Body of pancreas (tissue), 4 donors: ENCODE measurements around the gene TPP2. TPM values are rescaled to one million over a fixed set of nuclear protein-coding genes. Genes with fewer than 3 reads are reported as not detected.

Experiments used
- ATAC-seq: fragments of 150-250 bp; one replicate; pipeline ENCODE4 v1.9.1; 2016
- DNase-seq, 4 donors: peaks; one replicate each; pipeline ENCODE4 v3.0.0-alpha.2; 2019
- H3K27ac ChIP-seq, 4 donors: fragments of 200-600 bp; sonication (generic); 1 replicate in 3 of 4; 2 replicates in 1 of 4; pipeline versions ENCODE4 v1.5.1 to v1.6.1; 2016 to 2019; ENCODE audit warnings: mild to moderate bottlenecking in 1 of 4, mixed read lengths in 1 of 4, moderate library complexity in 1 of 4
- H3K27me3 ChIP-seq, 2 donors: fragments of 200-600 bp; sonication (generic); one replicate each; pipeline ENCODE4 v1.6.0; 2016; ENCODE audit warnings: mild to moderate bottlenecking in 1 of 2
- H3K36me3 ChIP-seq, 2 donors: fragments of 200-600 bp; sonication (generic); replicated peaks in 1 of 2; 2 replicates each; pipeline ENCODE4 v1.5.1; 2016; ENCODE audit warnings: low read depth in 2 of 2; ENCODE audit not compliant: insufficient read depth in 1 of 2
- H3K4me1 ChIP-seq: fragments of 200-600 bp; sonication (generic); one replicate; pipeline ENCODE4 v1.6.0; 2016
- H3K4me3 ChIP-seq, 2 donors: fragments of 200-600 bp; sonication (generic); 1 replicate in 1 of 2; 2 replicates in 1 of 2; pipeline ENCODE4 v1.5.1; 2016 to 2019
- H3K9me3 ChIP-seq, 3 donors: fragments of 200-600 bp; sonication (generic); 1 replicate in 2 of 3; 2 replicates in 1 of 3; pipeline ENCODE4 v1.5.1; 2016
- POLR2A ChIP-seq, 3 donors: fragments of 450-650 bp; IDR thresholded peaks; one replicate each; pipeline ENCODE4 v1.6.1; 2016; ENCODE audit warnings: antibody characterized with exemption in 3 of 3, mild to moderate bottlenecking in 2 of 3
- WGBS, 2 donors: methylation state at CpG; one replicate each; pipeline ENCODE4 v1.1.5; 2017; 5-methylcytosine and 5-hydroxymethylcytosine counted together
- intact Hi-C: fragments of 100-400 bp; cut with DNase I; formaldehyde crosslinking; loops from one replicate; pipeline ENCODE4 v1.15.1; 2023
- total RNA-seq, 2 donors: library from RNA; depleted of rRNA; stranded (reverse); fragments of >200 nt; gene quantifications; one replicate each; pipeline ENCODE4 v1.1.0, GENCODE V29; 2016
- TF ChIP-seq, protein P1 (sequence below), 7 experiments: fragments of 450-650 bp in 4 of 7; fragments of 200-600 bp in 3 of 7; sonication (generic) in 3 of 7; IDR thresholded peaks; one replicate each; pipeline ENCODE4 v1.5.1; 2016 to 2019; ENCODE audit warnings: antibody characterized with exemption in 7 of 7

Gene TPP2
- total RNA-seq, 2 donors from 2014 or later, result 29.3 to 73.5 TPM

DNA sequence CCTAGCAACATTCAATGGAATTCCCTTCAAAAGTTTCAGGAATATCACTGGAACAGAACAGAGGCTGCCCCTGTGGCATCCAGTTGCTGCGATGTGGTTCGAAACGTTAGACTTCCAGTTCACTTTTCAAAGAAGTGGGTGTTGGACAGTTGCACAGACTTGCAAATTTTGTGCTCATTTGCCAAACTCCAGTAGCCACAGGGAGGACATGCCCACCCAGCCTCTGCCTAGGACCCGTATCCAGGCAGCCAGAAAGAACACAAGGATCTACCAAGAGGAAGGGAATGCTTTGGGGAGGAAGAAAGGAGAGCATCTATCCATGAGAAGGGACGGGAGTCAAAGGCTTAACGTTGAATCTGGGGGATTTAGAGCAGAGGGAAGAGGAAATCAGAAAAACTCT lies 98.2 kb downstream of the TPP2 start, which contains the start of gene METTL21C:
Gene METTL21C, minus strand, starts transcription at position 108 of the 400 bp plus-strand sequence. CDS start 546 bp downstream, outside the sequence.
- Histone ChIP-seq H3K4me3 (no peak within 1 kb of the TSS), H3K4me1 (no peaks in the 10 kb centered on the region), H3K9me3 (peaks cover 0 to 6% (median 0%) of the 10 kb centered on the region in 3 donors), H3K36me3 (no peaks in the 10 kb centered on the region), H3K27me3 (no peaks in the 10 kb centered on the region), H3K27ac (no peak within 1 kb of the TSS)
- DNase-seq (no peak), ATAC-seq (no peak)
- intact Hi-C loops, result no loop called here
- WGBS, 2 donors, result 61 to 71% methylated on average over 6 of the region's 6 CpGs
- no peak for TF ChIP-seq POLR2A (IDR thresholded peaks at IDR 0.05)
- TF ChIP-seq, protein P1, sequence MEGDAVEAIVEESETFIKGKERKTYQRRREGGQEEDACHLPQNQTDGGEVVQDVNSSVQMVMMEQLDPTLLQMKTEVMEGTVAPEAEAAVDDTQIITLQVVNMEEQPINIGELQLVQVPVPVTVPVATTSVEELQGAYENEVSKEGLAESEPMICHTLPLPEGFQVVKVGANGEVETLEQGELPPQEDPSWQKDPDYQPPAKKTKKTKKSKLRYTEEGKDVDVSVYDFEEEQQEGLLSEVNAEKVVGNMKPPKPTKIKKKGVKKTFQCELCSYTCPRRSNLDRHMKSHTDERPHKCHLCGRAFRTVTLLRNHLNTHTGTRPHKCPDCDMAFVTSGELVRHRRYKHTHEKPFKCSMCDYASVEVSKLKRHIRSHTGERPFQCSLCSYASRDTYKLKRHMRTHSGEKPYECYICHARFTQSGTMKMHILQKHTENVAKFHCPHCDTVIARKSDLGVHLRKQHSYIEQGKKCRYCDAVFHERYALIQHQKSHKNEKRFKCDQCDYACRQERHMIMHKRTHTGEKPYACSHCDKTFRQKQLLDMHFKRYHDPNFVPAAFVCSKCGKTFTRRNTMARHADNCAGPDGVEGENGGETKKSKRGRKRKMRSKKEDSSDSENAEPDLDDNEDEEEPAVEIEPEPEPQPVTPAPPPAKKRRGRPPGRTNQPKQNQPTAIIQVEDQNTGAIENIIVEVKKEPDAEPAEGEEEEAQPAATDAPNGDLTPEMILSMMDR (IDR thresholded peaks at IDR 0.05), result no peak

DNA sequence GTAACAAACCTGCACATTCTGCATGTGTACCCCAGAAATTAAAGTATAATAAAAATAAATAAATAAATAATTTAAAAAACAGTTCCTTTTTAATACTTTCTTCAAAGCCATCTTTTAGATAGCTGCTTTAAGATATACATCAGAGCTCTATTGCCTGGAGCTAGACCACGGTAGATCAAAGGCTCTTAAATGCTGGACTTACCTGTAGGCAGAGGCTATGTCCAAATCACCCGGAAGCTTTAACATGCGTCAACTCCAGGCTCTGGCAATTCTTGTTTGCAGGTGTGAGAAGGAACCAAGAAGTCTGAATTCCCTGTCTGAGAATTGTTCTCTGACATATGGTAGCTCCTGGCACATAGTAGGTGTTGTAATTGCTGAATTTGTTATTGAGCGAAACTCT lies 99.7 kb downstream of the TPP2 start:
- H3K36me3 ChIP-seq, result no peaks in the 10 kb centered on the region
- peaks cover 0 to 6% (median 0%) of the 10 kb centered on the region in 3 donors for H3K9me3 ChIP-seq
- H3K27me3 ChIP-seq, result no peaks in the 10 kb centered on the region
- no peaks in the 10 kb centered on the region for H3K4me1 ChIP-seq
- H3K27ac ChIP-seq, result no peak overlapping the region
- intact Hi-C loops, result no loop called here
- ATAC-seq, result no peak
- DNase-seq, result no peak
- no peak overlapping the region for H3K4me3 ChIP-seq
- 75 to 80% methylated on average over 4 of the region's 4 CpGs for WGBS, 2 donors
- TF ChIP-seq POLR2A (IDR thresholded peaks at IDR 0.05), result no peak
- TF ChIP-seq, protein P1 (IDR thresholded peaks at IDR 0.05), result no peak

DNA sequence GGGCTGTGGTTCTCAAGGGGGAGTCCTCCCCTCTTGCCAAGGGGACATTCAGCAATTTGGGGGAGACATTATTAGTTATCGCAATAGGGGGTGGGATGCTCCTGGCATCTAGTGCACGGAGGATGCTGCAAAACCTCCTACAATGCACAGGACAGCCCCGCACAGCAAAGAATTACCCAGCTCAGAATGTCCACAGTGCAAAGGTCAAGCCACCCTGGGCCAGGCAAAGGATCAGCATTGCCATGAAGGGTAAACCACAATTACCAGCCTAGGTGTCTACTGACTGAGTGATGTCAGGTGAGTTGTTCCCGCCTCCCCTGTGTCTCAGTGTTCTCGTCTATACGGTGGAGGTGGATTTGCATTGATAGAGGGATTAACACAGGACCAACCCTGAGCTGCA lies 100.5 kb downstream of the TPP2 start:
- Histone ChIP-seq H3K4me1 (no peaks in the 10 kb centered on the region), H3K9me3 (peaks cover 0 to 6% (median 0%) of the 10 kb centered on the region in 3 donors), H3K27ac (no peak overlapping the region), H3K36me3 (no peaks in the 10 kb centered on the region), H3K4me3 (no peak overlapping the region), H3K27me3 (no peaks in the 10 kb centered on the region)
- intact Hi-C loops, result no loop called here
- no peak for DNase-seq
- 71 to 88% methylated on average over 4 to 6 of the region's 6 CpGs for WGBS, 2 donors
- ATAC-seq, result no peak
- no peak for TF ChIP-seq POLR2A (IDR thresholded peaks at IDR 0.05)
- TF ChIP-seq, protein P1 (IDR thresholded peaks at IDR 0.05), result no peak

DNA sequence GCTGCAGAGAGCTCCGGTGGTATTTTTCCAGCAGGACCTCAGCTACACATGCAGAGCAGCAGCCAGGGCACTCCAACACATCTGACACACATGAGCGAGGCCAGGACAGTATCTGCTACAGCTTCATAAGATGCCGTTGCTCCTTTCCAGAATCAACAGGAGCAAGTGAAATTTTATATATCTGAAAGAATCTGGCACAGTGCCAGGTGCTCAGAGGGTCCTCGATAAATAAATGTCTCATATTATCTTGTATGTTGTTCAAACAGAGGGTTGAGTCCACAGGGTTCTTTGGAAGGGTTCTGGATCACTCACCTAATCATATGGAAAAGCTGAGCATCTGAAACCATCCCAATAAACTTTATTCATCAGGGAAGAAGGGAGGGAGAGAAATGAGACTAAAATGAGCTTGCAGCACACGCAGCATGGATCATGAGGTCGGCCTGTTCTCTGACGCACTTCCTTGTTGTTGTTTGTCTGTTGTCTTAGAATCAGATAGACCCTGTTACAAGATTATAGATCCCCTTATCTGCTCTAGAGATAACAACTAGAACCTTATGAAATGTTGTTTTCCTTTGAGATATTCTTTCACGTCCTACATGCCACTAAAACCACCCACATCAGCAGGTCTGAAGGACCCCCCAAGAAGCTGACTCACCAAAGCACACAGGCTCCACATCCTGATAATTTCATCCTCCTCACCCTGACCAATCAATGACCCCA lies 101.3 kb downstream of the TPP2 start:
- Histone ChIP-seq H3K4me1 (no peaks in the 10 kb centered on the region), H3K36me3 (no peaks in the 10 kb centered on the region), H3K4me3 (no peak overlapping the region), H3K27me3 (no peaks in the 10 kb centered on the region), H3K9me3 (peaks cover 0 to 6% (median 0%) of the 10 kb centered on the region in 3 donors), H3K27ac (no peak overlapping the region)
- 77 to 84% methylated on average over 8 of the region's 8 CpGs for WGBS, 2 donors
- intact Hi-C loops, result no loop called here
- DNase-seq (no peak), ATAC-seq (no peak)
- TF ChIP-seq, protein P1 (IDR thresholded peaks at IDR 0.05), result no peak

DNA sequence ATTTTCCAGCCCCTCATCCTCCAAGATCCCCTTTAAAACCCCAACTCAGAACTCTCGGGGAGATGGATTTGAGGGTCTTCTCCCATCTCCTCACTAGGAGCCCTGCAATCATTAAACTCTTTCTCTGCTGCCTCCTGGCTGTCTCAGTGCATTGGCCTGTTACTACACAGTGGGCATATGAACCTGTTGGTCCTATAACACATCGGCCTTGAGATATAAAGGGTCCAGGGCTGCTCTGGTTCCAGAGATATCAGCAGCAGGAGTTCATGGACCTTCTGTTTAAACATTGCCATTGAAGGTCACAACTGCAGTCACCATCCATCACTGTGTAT lies 101.8 kb downstream of the TPP2 start:
- H3K4me3 ChIP-seq, result no peak overlapping the region
- intact Hi-C loops, result no loop called here
- no peak for DNase-seq
- TF ChIP-seq, protein P1 (IDR thresholded peaks at IDR 0.05), result no peak
- no peak for ATAC-seq
- H3K27ac ChIP-seq, result no peak overlapping the region
- peaks cover 0 to 6% (median 0%) of the 10 kb centered on the region in 3 donors for H3K9me3 ChIP-seq
- H3K27me3 ChIP-seq, result no peaks in the 10 kb centered on the region
- no peaks in the 10 kb centered on the region for H3K36me3 ChIP-seq
- 79 to 89% methylated on average over 2 of the region's 2 CpGs for WGBS, 2 donors
- H3K4me1 ChIP-seq, result no peaks in the 10 kb centered on the region
